Measurements from ENCODE around the gene UTS2R.

Gene UTS2R

GRCh38 chr17:82384730-82385481, 13.3 kb downstream of the UTS2R start:
- H3K4me3 ChIP-seq (ENCODE audit: low read length, poor library complexity, severe bottlenecking), result no peak overlapping the region
- no peak overlapping the region for H3K9ac ChIP-seq (ENCODE audit: low read depth, low read length, poor library complexity, severe bottlenecking)
- no peak overlapping the region for H2AFZ ChIP-seq (ENCODE audit: low read length)
- no peaks in the 10 kb centered on the region for H3K79me2 ChIP-seq (ENCODE audit: insufficient read depth, low read length)
- no peaks in the 10 kb centered on the region for H3K9me3 ChIP-seq (ENCODE audit: insufficient read depth, low read depth, low read length)
- H3K27me3 ChIP-seq (ENCODE audit: insufficient read depth, low read length, poor library complexity, severe bottlenecking), result no peaks in the 10 kb centered on the region
- no peaks in the 10 kb centered on the region for H3F3A ChIP-seq (ENCODE audit: low read depth)
- H3K36me3 ChIP-seq (ENCODE audit: insufficient read depth, low read length), result no peaks in the 10 kb centered on the region
- H3K4me1 ChIP-seq (ENCODE audit: insufficient read depth, low read length, poor library complexity, severe bottlenecking), result no peaks in the 10 kb centered on the region
- TF ChIP-seq EZH2phosphoT487 (IDR thresholded peaks at IDR 0.05; ENCODE audit: borderline replicate concordance) (no peak), CTCF (conservative IDR thresholded peaks at IDR 0.05; ENCODE audit: low read length) (no peak)
- no peaks in the 10 kb centered on the region for H4K20me1 ChIP-seq (ENCODE audit: insufficient read depth, low read length, poor library complexity, severe bottlenecking)
- H3K4me2 ChIP-seq (ENCODE audit: low read depth, low read length, poor library complexity, severe bottlenecking), result no peak overlapping the region
- H3K9me2 ChIP-seq (replicated peaks; ENCODE audit: low read depth, low read length), result no peaks in the 10 kb centered on the region

- Histone ChIP-seq H3K36me3 (ENCODE audit: insufficient read depth, low read length) (no peaks in the 10 kb centered on the region), H3K27me3 (ENCODE audit: insufficient read depth, low read length, poor library complexity, severe bottlenecking) (no peaks in the 10 kb centered on the region), H3K9me2 (replicated peaks; ENCODE audit: low read depth, low read length) (no peaks in the 10 kb centered on the region), H3K4me2 (ENCODE audit: low read depth, low read length, poor library complexity, severe bottlenecking) (no peak overlapping the region), H3K9me3 (ENCODE audit: insufficient read depth, low read depth, low read length) (no peaks in the 10 kb centered on the region), H3K9ac (ENCODE audit: low read depth, low read length, poor library complexity, severe bottlenecking) (no peak overlapping the region), H3F3A (ENCODE audit: low read depth) (no peaks in the 10 kb centered on the region), H2AFZ (ENCODE audit: low read length) (no peak overlapping the region), H3K4me3 (ENCODE audit: low read length, poor library complexity, severe bottlenecking) (no peak overlapping the region), H3K79me2 (ENCODE audit: insufficient read depth, low read length) (no peaks in the 10 kb centered on the region), H3K4me1 (ENCODE audit: insufficient read depth, low read length, poor library complexity, severe bottlenecking) (no peaks in the 10 kb centered on the region), H4K20me1 (ENCODE audit: insufficient read depth, low read length, poor library complexity, severe bottlenecking) (no peaks in the 10 kb centered on the region)
- TF ChIP-seq CTCF (conservative IDR thresholded peaks at IDR 0.05; ENCODE audit: low read length) (no peak), EZH2phosphoT487 (IDR thresholded peaks at IDR 0.05; ENCODE audit: borderline replicate concordance) (no peak)
Observed at GRCh38 chr17:82385559-82386254, 14.1 kb downstream of the UTS2R start.

- TF ChIP-seq CTCF (conservative IDR thresholded peaks at IDR 0.05; ENCODE audit: low read length) (no peak), EZH2phosphoT487 (IDR thresholded peaks at IDR 0.05; ENCODE audit: borderline replicate concordance) (no peak)
- no peak overlapping the region for H3K4me2 ChIP-seq (ENCODE audit: low read depth, low read length, poor library complexity, severe bottlenecking)
- H3K79me2 ChIP-seq (ENCODE audit: insufficient read depth, low read length), result no peaks in the 10 kb centered on the region
- H3K27me3 ChIP-seq (ENCODE audit: insufficient read depth, low read length, poor library complexity, severe bottlenecking), result no peaks in the 10 kb centered on the region
- H3F3A ChIP-seq (ENCODE audit: low read depth), result no peaks in the 10 kb centered on the region
- no peak overlapping the region for H3K4me3 ChIP-seq (ENCODE audit: low read length, poor library complexity, severe bottlenecking)
- no peaks in the 10 kb centered on the region for H3K9me3 ChIP-seq (ENCODE audit: insufficient read depth, low read depth, low read length)
- H3K4me1 ChIP-seq (ENCODE audit: insufficient read depth, low read length, poor library complexity, severe bottlenecking), result no peaks in the 10 kb centered on the region
- no peak overlapping the region for H3K9ac ChIP-seq (ENCODE audit: low read depth, low read length, poor library complexity, severe bottlenecking)
- no peak overlapping the region for H2AFZ ChIP-seq (ENCODE audit: low read length)
- H4K20me1 ChIP-seq (ENCODE audit: insufficient read depth, low read length, poor library complexity, severe bottlenecking), result no peaks in the 10 kb centered on the region
- no peaks in the 10 kb centered on the region for H3K9me2 ChIP-seq (replicated peaks; ENCODE audit: low read depth, low read length)
- no peaks in the 10 kb centered on the region for H3K36me3 ChIP-seq (ENCODE audit: insufficient read depth, low read length)
Observed at GRCh38 chr17:82386255-82386831, 14.8 kb downstream of the UTS2R start.

Data from Loucy (cell line).